ENCODE results near the gene OXCT2.

DNA sequence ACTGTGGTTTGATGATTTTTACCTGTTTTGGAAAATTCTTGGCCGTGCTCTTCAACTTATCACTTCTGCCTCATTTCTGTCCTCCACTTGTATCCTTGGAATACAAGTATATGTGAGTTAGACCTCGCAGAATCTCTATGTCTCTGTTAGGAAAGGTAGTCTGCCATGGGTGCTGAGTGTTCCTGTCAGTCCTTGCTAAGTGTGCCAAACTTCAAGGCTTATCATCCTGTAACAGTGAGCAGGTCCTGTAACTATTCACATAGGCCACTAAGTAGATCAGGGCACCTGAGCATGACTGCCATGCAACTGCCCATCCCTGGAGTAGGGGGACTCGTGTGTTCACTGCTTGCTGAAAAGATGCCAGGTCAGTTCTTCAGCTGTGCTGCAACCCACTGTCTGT lies 41.8 kb upstream of the OXCT2 start:
- TF ChIP-seq, protein P1, sequence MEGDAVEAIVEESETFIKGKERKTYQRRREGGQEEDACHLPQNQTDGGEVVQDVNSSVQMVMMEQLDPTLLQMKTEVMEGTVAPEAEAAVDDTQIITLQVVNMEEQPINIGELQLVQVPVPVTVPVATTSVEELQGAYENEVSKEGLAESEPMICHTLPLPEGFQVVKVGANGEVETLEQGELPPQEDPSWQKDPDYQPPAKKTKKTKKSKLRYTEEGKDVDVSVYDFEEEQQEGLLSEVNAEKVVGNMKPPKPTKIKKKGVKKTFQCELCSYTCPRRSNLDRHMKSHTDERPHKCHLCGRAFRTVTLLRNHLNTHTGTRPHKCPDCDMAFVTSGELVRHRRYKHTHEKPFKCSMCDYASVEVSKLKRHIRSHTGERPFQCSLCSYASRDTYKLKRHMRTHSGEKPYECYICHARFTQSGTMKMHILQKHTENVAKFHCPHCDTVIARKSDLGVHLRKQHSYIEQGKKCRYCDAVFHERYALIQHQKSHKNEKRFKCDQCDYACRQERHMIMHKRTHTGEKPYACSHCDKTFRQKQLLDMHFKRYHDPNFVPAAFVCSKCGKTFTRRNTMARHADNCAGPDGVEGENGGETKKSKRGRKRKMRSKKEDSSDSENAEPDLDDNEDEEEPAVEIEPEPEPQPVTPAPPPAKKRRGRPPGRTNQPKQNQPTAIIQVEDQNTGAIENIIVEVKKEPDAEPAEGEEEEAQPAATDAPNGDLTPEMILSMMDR (IDR thresholded peaks at IDR 0.05; ENCODE audit: poor library complexity) = no peak
- no peak for TF ChIP-seq EZH2 (IDR thresholded peaks at IDR 0.05; ENCODE audit: borderline replicate concordance)
